ENCODE results near the gene TBC1D22B. TPM values are rescaled to one million over a fixed set of nuclear protein-coding genes. Genes with fewer than 3 reads are reported as not detected.

TBC1D22B gene
- total RNA-seq, 1 donor from 2014 or later = 16.5 TPM

GRCh38 chr6:37265860-37266259 lies 8.3 kb downstream of the TBC1D22B start:
- peaks cover 4% of the 10 kb centered on the region for H3K36me3 Mint-ChIP-seq
- Histone ChIP-seq H3K4me1 (no peaks in the 10 kb centered on the region), H2AFZ (replicated peaks) (no peak overlapping the region), H3K79me2 (ENCODE audit: low read depth) (peaks cover 51% of the 10 kb centered on the region), H3K27ac (no peak overlapping the region), H3K4me3 (no peak overlapping the region), H3K27me3 (no peaks in the 10 kb centered on the region), H4K20me1 (ENCODE audit: low read depth) (peaks cover 30% of the 10 kb centered on the region), H3K4me2 (no peak overlapping the region), H3K36me3 (no peaks in the 10 kb centered on the region), H3K9ac (no peak overlapping the region), H3K9me3 (ENCODE audit: low read depth) (no peaks in the 10 kb centered on the region), H3F3A (ENCODE audit: low read depth) (no peaks in the 10 kb centered on the region)
- H3K27me3 Mint-ChIP-seq (ENCODE audit: insufficient read depth, low read depth) = peaks cover 5% of the 10 kb centered on the region
- no peak overlapping the region for H3K4me3 Mint-ChIP-seq
- H3K27ac Mint-ChIP-seq = no peak overlapping the region
- DNase-seq (ENCODE audit: low spot score) = no peak
- no peaks in the 10 kb centered on the region for H3K9me3 Mint-ChIP-seq
- H3K4me1 Mint-ChIP-seq = no peaks in the 10 kb centered on the region
- no peak for TF ChIP-seq EZH2phosphoT487 (IDR thresholded peaks at IDR 0.05)
- TF ChIP-seq CTCF (IDR thresholded peaks at IDR 0.05) = no peak
- no peak for TF ChIP-seq EZH2 (IDR thresholded peaks at IDR 0.05)

DNA sequence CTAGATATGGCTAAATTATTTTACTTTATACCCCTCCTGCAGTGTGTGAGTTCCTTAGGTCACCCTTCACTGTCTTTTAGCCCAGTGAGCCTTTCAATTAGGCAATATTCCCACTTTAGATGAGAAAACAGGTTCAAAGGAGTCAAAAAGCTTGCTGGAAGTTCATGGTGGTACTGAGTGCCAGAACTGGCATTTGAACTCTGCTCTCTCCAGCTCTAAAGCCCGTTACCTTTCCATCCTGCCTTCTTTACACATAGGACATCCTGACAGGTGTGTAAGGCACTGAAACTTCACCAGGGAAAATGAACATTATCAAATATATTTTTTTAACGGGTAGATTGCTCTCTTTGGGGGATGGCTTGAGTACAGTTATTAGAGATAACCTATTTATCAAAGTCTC lies 11.5 kb downstream of the TBC1D22B start:
- H3K27ac ChIP-seq = no peak overlapping the region
- peaks cover 3% of the 10 kb centered on the region for H3K4me1 Mint-ChIP-seq
- no peaks in the 10 kb centered on the region for H3K27me3 Mint-ChIP-seq (ENCODE audit: insufficient read depth, low read depth)
- no peak overlapping the region for H3K4me3 ChIP-seq
- H3K9me3 Mint-ChIP-seq = no peaks in the 10 kb centered on the region
- no peak overlapping the region for H3K27ac Mint-ChIP-seq
- H3K36me3 Mint-ChIP-seq = peaks cover 7% of the 10 kb centered on the region
- H3K4me1 ChIP-seq = no peaks in the 10 kb centered on the region
- no peaks in the 10 kb centered on the region for H3K9me3 ChIP-seq (ENCODE audit: low read depth)
- no peaks in the 10 kb centered on the region for H3K27me3 ChIP-seq
- H3K4me3 Mint-ChIP-seq = no peak overlapping the region
- no peak for DNase-seq (ENCODE audit: low spot score)
- H3F3A ChIP-seq (ENCODE audit: low read depth) = no peaks in the 10 kb centered on the region
- TF ChIP-seq EZH2phosphoT487 (IDR thresholded peaks at IDR 0.05) (no peak), CTCF (IDR thresholded peaks at IDR 0.05) (no peak)
- H3K79me2 ChIP-seq (ENCODE audit: low read depth) = peaks cover 31% of the 10 kb centered on the region
- no peaks in the 10 kb centered on the region for H3K36me3 ChIP-seq
- no peak overlapping the region for H3K4me2 ChIP-seq
- H4K20me1 ChIP-seq (ENCODE audit: low read depth) = peaks cover 30% of the 10 kb centered on the region
- H3K9ac ChIP-seq = no peak overlapping the region
- no peak overlapping the region for H2AFZ ChIP-seq (replicated peaks)

DNA sequence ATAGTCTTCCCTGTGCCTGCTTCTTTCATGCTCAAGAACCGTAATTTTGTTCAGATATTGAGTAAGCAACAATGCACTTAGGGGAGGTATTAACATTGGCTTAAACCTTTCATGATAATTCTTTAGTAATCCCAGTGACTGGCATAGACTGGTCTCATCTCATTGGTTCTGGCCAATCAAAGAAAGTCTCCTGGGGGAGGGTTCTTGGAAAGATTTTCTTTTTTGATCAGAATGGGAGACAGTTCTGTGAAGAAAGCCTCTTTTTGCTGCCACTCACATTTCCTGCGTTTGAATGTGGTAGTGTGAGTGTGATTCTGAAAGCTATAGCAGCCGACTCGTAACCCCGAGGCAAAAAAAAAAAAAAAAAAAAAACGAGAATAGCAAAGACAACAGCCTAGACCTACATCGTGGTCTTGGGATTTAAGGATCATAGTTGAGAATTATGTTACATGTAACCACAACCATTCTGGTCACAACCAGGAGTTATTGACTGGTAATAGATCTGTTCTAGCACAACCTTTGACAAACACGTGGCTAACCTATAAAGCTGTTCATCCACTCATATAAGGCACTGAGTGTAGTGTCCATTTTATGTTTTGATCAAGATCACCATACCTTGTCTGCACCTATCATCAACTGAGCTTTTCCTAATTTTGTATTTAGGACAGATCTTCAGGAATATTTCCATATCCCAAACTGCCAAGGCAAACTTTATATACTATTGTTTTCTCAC lies 15.4 kb downstream of the TBC1D22B start:
- H3K27ac Mint-ChIP-seq = no peak overlapping the region
- H3K27me3 Mint-ChIP-seq (ENCODE audit: insufficient read depth, low read depth) = no peaks in the 10 kb centered on the region

More for the DNA sequence above, 15.4 kb downstream of the TBC1D22B start:
- Histone ChIP-seq H3K27ac (no peak overlapping the region), H3K36me3 (no peaks in the 10 kb centered on the region), H3K9me3 (ENCODE audit: low read depth) (no peaks in the 10 kb centered on the region), H3K79me2 (ENCODE audit: low read depth) (peaks cover 10% of the 10 kb centered on the region), H4K20me1 (ENCODE audit: low read depth) (peaks cover 39% of the 10 kb centered on the region), H3K4me1 (no peaks in the 10 kb centered on the region), H3K4me3 (no peak overlapping the region), H3K9ac (no peak overlapping the region), H3K27me3 (no peaks in the 10 kb centered on the region), H3F3A (ENCODE audit: low read depth) (no peaks in the 10 kb centered on the region), H3K4me2 (no peak overlapping the region), H2AFZ (replicated peaks) (no peak overlapping the region)
- Mint-ChIP-seq H3K9me3 (no peaks in the 10 kb centered on the region), H3K4me3 (no peak overlapping the region), H3K4me1 (peaks cover 3% of the 10 kb centered on the region), H3K36me3 (peaks cover 10% of the 10 kb centered on the region)
- DNase-seq (ENCODE audit: low spot score) = no peak
- TF ChIP-seq EZH2 (IDR thresholded peaks at IDR 0.05) = no peak
- no peak for TF ChIP-seq EZH2phosphoT487 (IDR thresholded peaks at IDR 0.05)
- no peak for TF ChIP-seq CTCF (IDR thresholded peaks at IDR 0.05)
